Vagina (tissue), 2 donors: ENCODE data around the gene LHX2. TPM values are rescaled to one million over a fixed set of nuclear protein-coding genes. Genes with fewer than 3 reads are reported as not detected.

Experiments used
- DNase-seq, 2 donors: peaks; one replicate each; pipeline ENCODE4 v3.0.0-alpha.2; 2017; ENCODE audit errors: extremely low spot score in 2 of 2
- H3K27ac ChIP-seq: fragments of 200-600 bp; sonication (generic); one replicate; pipeline ENCODE4 v1.5.1; 2019
- H3K27me3 ChIP-seq: fragments of 200-600 bp; sonication (generic); one replicate; pipeline ENCODE4 v1.5.1; 2019
- H3K36me3 ChIP-seq, 2 donors: fragments of 200-600 bp; sonication (generic); one replicate each; pipeline ENCODE4 v1.5.1; 2017 to 2019
- H3K4me1 ChIP-seq: fragments of 200-600 bp; sonication (generic); one replicate; pipeline ENCODE4 v1.5.1; 2019
- H3K4me3 ChIP-seq, 2 donors: fragments of 200-600 bp; sonication (generic); 1 replicate in 1 of 2; 2 replicates in 1 of 2; pipeline ENCODE4 v1.5.1; 2016 to 2019
- H3K9me3 ChIP-seq: fragments of 200-600 bp; sonication (generic); one replicate; pipeline ENCODE4 v1.5.1; 2019
- CTCF ChIP-seq, 3 experiments: fragments of 450-650 bp in 2 of 3; fragments of 200-600 bp in 1 of 3; sonication (generic) in 1 of 3; IDR thresholded peaks; one replicate each; pipeline ENCODE4 v1.5.1; 2017 to 2019; ENCODE audit warnings: antibody characterized with exemption in 3 of 3, mild to moderate bottlenecking in 2 of 3, moderate library complexity in 2 of 3
- POLR2A ChIP-seq, 2 donors: fragments of 450-650 bp; IDR thresholded peaks; one replicate each; pipeline ENCODE4 v1.6.1; 2017; ENCODE audit warnings: antibody characterized with exemption in 2 of 2, mild to moderate bottlenecking in 2 of 2, moderate library complexity in 2 of 2
- POLR2AphosphoS5 ChIP-seq, 2 donors: sonication (generic); formaldehyde crosslinking; IDR thresholded peaks; one replicate each; pipeline ENCODE4 v1.9.0; 2017; ENCODE audit warnings: antibody characterized with exemption in 2 of 2, mild to moderate bottlenecking in 2 of 2, low read depth in 1 of 2; ENCODE audit not compliant: insufficient read depth in 1 of 2
- intact Hi-C: fragments of 100-400 bp; cut with DNase I; formaldehyde crosslinking; loops from one replicate; pipeline ENCODE4 v1.15.1; 2023
- total RNA-seq: library from RNA; depleted of rRNA; stranded (reverse); fragments of >200 nt; gene quantifications from one replicate; pipeline ENCODE4 v1.2.3, GENCODE V29; 2016

LHX2 gene
- total RNA-seq, 1 donor from 2014 or later, result not detected

- no peaks in the 10 kb centered on the region for H3K36me3 ChIP-seq
- H3K9me3 ChIP-seq, result no peaks in the 10 kb centered on the region
- TF ChIP-seq POLR2A (IDR thresholded peaks at IDR 0.05), result no peak
- TF ChIP-seq POLR2AphosphoS5 (IDR thresholded peaks at IDR 0.05; ENCODE audit: insufficient read depth in 1 of 2, low read depth in 1 of 2), result no peak
- no peak for TF ChIP-seq CTCF (IDR thresholded peaks at IDR 0.05)
- intact Hi-C loops, result no loop called here
- peaks cover 30% of the 10 kb centered on the region for H3K27me3 ChIP-seq
- DNase-seq, result no peak
- no peak overlapping the region for H3K27ac ChIP-seq
- no peak overlapping the region for H3K4me3 ChIP-seq
- H3K4me1 ChIP-seq, result peaks cover 45% of the 10 kb centered on the region
Measured at GRCh38 chr9:124009531-124010217, 1.9 kb upstream of the LHX2 start.

- intact Hi-C loops, result no loop called here
- TF ChIP-seq POLR2A (IDR thresholded peaks at IDR 0.05) (no peak), POLR2AphosphoS5 (IDR thresholded peaks at IDR 0.05; ENCODE audit: insufficient read depth in 1 of 2, low read depth in 1 of 2) (no peak), CTCF (IDR thresholded peaks at IDR 0.05) (no peak)
- no peak overlapping the region for H3K4me3 ChIP-seq
- DNase-seq, result no peak
- no peak overlapping the region for H3K27ac ChIP-seq
- H3K9me3 ChIP-seq, result no peaks in the 10 kb centered on the region
- peaks cover 45% of the 10 kb centered on the region for H3K4me1 ChIP-seq
- H3K27me3 ChIP-seq, result peaks cover 30% of the 10 kb centered on the region
- no peaks in the 10 kb centered on the region for H3K36me3 ChIP-seq
Measured at GRCh38 chr9:124010303-124010664, 1.3 kb upstream of the LHX2 start.

- TF ChIP-seq POLR2AphosphoS5 (IDR thresholded peaks at IDR 0.05; ENCODE audit: insufficient read depth in 1 of 2, low read depth in 1 of 2) (no peak), CTCF (IDR thresholded peaks at IDR 0.05) (no peak), POLR2A (IDR thresholded peaks at IDR 0.05) (no peak)
- Histone ChIP-seq H3K27me3 (peaks cover 30% of the 10 kb centered on the region), H3K36me3 (no peaks in the 10 kb centered on the region), H3K4me3 (peak overlapping the region; percentile 9 to 37), H3K9me3 (no peaks in the 10 kb centered on the region), H3K27ac (no peak overlapping the region), H3K4me1 (peaks cover 48% of the 10 kb centered on the region)
- DNase-seq, result no peak
- intact Hi-C loops, result no loop called here
Measured at GRCh38 chr9:124010665-124011321, 775 bp upstream of the LHX2 start.

DNA sequence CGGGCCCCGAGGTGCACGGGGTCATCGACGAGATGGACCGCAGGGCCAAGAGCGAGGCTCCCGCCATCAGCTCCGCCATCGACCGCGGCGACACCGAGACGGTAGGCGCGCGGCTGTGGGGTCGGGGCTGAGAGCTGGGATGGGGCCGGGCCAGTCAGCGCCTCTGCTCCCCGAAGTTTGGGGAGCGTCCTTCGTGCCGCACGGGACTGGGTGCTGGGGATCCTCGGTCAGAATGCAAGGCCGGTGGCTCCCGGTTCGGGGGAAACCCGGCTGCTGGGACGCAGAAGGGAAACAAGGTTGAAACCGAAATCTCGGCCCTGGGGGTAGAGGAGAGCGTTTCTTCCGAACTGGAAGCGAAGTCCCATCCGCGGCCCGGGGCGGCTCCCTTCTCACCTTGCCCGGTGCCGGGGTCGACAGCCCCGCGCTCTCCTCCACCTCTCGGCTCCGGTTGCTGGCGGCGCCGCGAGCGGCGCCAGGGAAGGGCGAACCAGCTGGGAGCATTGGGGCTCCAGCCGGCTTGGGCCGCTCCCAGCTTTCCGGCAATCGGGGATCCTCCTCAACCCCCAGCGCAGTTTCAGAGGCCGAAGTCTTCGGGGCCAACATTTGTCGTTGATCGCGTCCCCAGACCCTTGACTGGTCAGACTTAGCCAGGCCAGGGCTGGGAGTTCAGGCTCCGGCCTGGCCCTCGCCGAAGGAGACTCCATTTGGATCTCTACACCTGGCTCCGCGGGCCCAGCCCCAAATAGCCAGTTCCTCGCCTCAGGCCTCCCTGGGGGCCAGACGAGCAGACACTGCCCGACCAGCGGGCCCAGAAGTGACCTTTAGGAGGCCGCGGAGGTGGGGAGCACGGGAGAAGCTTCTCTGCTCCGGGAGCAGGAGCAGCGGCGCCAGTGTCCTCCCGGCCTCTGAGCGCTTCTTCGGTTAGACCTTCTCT, 1.1 kb downstream of the LHX2 start:
- peak overlapping the region in 1 of 2 donors; percentile 37 for H3K4me3 ChIP-seq

More for the DNA sequence above, 1.1 kb downstream of the LHX2 start:
- intact Hi-C loops, result no loop called here
- Histone ChIP-seq H3K9me3 (no peaks in the 10 kb centered on the region), H3K27me3 (peaks cover 47% of the 10 kb centered on the region), H3K36me3 (no peaks in the 10 kb centered on the region), H3K27ac (no peak overlapping the region), H3K4me1 (peaks cover 59% of the 10 kb centered on the region)
- DNase-seq, result no peak
- no peak for TF ChIP-seq POLR2A (IDR thresholded peaks at IDR 0.05)
- TF ChIP-seq CTCF (IDR thresholded peaks at IDR 0.05), result no peak
- TF ChIP-seq POLR2AphosphoS5 (IDR thresholded peaks at IDR 0.05; ENCODE audit: insufficient read depth in 1 of 2, low read depth in 1 of 2), result no peak
